Measurements from ENCODE around the gene C10orf143. TPM values are rescaled to one million over a fixed set of nuclear protein-coding genes. Genes with fewer than 3 reads are reported as not detected.

Gene C10orf143
- total RNA-seq, 1 donor from 2014 or later: 4.7 TPM

DNA sequence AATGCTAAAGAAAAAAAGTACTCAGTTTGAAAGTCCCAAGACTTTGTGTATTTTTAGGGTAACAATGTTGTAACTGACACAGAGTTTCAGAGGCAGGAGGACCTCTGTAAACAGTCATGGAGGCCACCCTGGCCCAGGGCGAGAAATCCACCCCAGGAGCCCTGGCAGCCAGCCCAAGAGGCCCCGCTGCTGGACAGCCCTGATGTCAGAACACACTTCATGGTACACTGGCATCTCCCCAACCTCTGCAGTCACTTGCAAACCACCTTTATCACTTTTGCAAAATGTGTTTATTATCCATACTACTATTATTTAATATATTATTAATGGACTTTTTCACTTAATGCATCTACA lies 30.2 kb downstream of the C10orf143 start:
- TF ChIP-seq, protein P1, sequence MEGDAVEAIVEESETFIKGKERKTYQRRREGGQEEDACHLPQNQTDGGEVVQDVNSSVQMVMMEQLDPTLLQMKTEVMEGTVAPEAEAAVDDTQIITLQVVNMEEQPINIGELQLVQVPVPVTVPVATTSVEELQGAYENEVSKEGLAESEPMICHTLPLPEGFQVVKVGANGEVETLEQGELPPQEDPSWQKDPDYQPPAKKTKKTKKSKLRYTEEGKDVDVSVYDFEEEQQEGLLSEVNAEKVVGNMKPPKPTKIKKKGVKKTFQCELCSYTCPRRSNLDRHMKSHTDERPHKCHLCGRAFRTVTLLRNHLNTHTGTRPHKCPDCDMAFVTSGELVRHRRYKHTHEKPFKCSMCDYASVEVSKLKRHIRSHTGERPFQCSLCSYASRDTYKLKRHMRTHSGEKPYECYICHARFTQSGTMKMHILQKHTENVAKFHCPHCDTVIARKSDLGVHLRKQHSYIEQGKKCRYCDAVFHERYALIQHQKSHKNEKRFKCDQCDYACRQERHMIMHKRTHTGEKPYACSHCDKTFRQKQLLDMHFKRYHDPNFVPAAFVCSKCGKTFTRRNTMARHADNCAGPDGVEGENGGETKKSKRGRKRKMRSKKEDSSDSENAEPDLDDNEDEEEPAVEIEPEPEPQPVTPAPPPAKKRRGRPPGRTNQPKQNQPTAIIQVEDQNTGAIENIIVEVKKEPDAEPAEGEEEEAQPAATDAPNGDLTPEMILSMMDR (conservative IDR thresholded peaks at IDR 0.05; ENCODE audit: low read depth, low read length): no peak
- no peak overlapping the region for H3K4me3 ChIP-seq (ENCODE audit: low read depth, low read length)
- no peak for DNase-seq (ENCODE audit: low read depth)

DNA sequence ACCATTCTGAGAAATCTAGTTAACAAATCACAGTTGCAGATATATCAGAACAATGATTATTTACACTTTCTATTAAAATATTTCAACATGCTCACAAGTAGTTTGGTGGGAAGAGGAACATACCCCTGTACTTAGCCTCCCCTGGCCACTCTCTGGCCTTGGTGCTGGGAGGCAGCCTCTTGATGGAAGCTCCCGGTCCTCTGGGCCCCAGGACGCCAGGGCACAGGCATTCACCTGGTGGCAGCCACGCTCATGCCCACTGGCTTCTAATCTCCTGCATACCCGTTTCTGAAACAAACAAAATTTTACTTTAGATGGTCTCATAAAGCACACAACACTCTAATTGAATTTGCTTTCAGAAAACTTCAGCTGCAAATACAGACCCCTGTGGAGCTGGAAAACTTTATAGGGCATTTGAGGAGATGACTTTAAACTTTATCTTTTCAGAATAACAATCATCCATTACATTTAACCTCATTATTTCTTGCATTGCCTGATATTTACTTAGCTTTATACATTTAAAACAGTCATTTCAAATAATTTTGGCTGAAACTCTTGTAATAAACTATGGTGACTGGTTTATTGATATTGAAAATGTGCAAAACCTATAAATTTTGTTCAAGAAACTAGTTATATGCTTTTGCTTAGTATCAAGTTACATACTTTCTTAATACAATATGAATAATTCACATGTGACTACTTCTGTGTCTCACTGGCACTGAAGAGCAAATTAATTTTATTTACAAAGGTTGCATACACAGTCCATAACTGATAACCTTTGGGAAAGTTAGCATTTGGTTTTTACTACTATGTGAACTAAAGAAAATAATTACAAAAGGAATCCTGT lies 30.8 kb downstream of the C10orf143 start:
- TF ChIP-seq, protein P1 (conservative IDR thresholded peaks at IDR 0.05; ENCODE audit: low read depth, low read length): no peak
- H3K4me3 ChIP-seq (ENCODE audit: low read depth, low read length): no peak overlapping the region

DNA sequence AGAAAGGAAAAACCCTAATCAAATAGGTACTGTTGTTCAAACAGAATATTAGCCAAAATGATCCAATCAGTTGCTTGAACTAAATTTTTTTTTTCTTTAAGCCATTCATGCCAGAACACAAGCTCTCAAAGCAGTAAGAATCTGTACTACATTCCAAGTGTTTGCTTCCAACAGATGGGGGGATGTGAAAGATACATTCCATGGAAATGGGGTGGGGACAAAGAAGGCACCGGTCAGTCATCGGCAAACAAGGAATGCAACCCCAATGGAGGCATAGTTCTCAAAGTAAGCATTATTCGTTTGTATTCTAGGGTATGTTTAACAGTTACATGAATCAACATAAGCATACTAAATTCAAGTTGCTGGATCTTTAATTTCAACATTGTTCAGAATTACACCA lies 32.5 kb downstream of the C10orf143 start:
- no peak for DNase-seq (ENCODE audit: low read depth)
- H3K4me3 ChIP-seq (ENCODE audit: low read depth, low read length): no peak overlapping the region
- TF ChIP-seq, protein P1 (conservative IDR thresholded peaks at IDR 0.05; ENCODE audit: low read depth, low read length): no peak

More for the DNA sequence above, 30.8 kb downstream of the C10orf143 start:
- DNase-seq (ENCODE audit: low read depth): no peak

DNA sequence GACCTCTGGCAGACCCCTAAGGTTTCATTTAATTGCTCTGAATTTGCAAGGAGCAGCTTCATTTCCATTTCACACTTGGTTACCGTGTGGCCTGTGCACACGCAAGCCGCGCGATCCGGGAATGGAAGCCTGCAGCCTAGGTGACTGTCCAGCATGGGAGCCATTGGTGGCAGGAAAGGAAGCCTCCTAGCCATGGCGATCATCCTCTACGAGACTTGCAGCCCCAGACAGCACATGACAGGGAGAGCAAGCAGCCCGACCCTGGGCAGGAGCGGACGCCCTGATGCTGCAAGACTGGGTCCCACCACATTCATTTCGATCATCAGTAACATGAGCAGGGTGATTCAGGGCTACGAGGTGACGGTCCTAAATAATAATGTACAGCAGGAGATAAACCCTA lies 33.9 kb downstream of the C10orf143 start:
- no peak overlapping the region for H3K4me3 ChIP-seq (ENCODE audit: low read depth, low read length)
- TF ChIP-seq, protein P1 (conservative IDR thresholded peaks at IDR 0.05; ENCODE audit: low read depth, low read length): no peak
- DNase-seq (ENCODE audit: low read depth): no peak

DNA sequence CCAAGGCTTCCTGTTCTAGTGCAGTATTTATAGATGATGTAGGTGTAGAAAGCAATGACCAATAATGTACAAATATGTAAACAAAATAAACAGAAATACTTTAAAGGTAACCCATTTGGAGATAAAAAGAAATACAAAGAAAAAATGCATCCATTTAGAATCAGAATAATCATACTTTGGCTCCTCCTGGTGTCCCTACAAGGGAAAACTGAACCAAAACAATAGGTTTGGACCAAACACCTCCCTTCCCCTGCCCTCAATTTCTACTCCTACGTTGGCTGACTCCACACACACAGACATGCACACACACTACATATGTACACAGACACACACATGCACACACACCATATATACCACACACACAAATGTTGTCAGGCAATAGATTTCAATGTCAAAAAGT lies 36.0 kb downstream of the C10orf143 start:
- TF ChIP-seq, protein P1 (conservative IDR thresholded peaks at IDR 0.05; ENCODE audit: low read depth, low read length): no peak
- DNase-seq (ENCODE audit: low read depth): no peak
- no peak overlapping the region for H3K4me3 ChIP-seq (ENCODE audit: low read depth, low read length)

DNA sequence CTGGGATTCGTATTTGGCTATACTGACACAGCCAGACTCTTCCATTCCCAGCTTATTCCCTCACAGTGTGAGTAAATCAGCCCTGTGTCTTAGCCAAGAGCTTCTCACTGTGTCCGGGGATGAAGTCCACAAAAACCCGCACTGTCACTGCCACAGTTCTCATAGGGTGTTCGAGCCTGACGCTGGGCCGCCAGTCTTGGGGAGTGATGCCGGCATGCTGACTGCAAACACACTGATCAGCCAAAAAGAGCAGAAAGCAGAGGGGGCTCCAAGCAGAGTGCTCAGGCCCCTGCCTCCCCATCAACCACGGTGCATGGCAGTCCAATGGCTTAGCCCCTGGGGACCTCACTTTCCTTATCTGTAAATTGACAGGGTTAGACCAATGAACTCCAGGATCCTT lies 36.7 kb downstream of the C10orf143 start:
- TF ChIP-seq, protein P1 (conservative IDR thresholded peaks at IDR 0.05; ENCODE audit: low read depth, low read length): no peak
- H3K4me3 ChIP-seq (ENCODE audit: low read depth, low read length): no peak overlapping the region
- no peak for DNase-seq (ENCODE audit: low read depth)

DNA sequence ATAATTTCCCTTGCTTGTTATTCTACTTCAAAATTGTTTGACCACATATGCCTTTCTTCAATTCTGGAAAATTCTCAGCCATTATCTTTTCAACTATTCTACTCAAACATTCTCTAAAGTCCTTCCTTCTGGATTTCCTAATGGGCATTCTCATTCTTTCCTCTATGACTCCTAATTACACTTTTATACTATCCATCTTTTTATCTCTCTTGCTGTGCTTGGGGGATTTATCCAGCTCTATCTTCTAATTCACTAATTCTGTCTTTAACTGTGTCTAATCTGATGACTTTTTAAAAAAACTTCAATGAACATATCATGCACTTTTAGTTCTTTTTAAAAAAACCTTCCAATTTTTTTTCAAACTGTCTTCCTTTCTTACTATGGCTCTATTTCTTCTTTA lies 38.4 kb downstream of the C10orf143 start:
- H3K4me3 ChIP-seq (ENCODE audit: low read depth, low read length): no peak overlapping the region
- no peak for DNase-seq (ENCODE audit: low read depth)
- TF ChIP-seq, protein P1 (conservative IDR thresholded peaks at IDR 0.05; ENCODE audit: low read depth, low read length): no peak
